Measurements from ENCODE around the gene TAF6.
A peak's percentile ranks its signal among the peaks of the same experiment; 100 is the strongest.
"Not testable (repeated sequence)": the region's sequence is repeated elsewhere in the genome, so short reads cannot be mapped to it uniquely, and the experiment has no call there.

The TAF6 gene

GRCh38 chr7:100152937-100153666 is 33.9 kb upstream of the TAF6 start:
- peak overlapping the region; percentile 93 for H3K27ac ChIP-seq
- DNase-seq (ENCODE audit: low spot score): no peak
- ChIA-PET CTCF (no interaction called here), POLR2A (ENCODE audit: low non-redundant PET) (no interaction called here)
- no peak for TF ChIP-seq CTCF (conservative IDR thresholded peaks at IDR 0.05; ENCODE audit: low read depth)

DNA sequence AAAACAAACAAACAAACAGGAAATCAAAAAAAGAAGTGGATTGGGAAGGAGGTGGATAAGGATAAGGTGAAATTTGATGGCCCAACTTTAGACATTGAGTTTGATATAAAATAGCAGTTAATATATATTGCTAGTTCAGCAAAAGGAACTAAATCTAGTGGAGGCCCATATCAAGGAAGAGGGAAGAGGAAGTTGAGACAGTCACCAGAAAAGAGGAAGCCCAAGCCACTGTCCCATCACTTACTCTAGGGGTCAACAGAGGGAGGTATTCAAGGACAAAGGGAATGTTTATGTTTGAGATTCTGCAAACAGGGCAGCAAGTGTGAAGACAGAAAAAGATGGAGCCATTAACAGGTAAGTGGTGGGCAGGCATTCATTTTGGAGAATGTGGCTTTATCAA is 33.2 kb upstream of the TAF6 start:
- POLR2A ChIA-PET (ENCODE audit: low non-redundant PET): no interaction called here
- TF ChIP-seq CTCF (conservative IDR thresholded peaks at IDR 0.05; ENCODE audit: low read depth): no peak
- CTCF ChIA-PET: no interaction called here
- no peak overlapping the region for H3K27ac ChIP-seq
- no peak for DNase-seq (ENCODE audit: low spot score)

- ChIA-PET POLR2A (ENCODE audit: low non-redundant PET) (interaction anchor here (0.5 to 1.6 kb wide), 7 partner anchors 9 to 46 kb away, joined by 3 to 10 read pairs (median 3); partner anchors contain the start of genes GPC2 and STAG3), CTCF (interaction anchor here (0.6 kb wide), 1 partner anchor 20 kb away, joined by 4 read pairs; no protein-coding TSS in a partner anchor)
- peak; percentile 99 for DNase-seq (ENCODE audit: low spot score)
- H3K27ac ChIP-seq: peak within 1 kb of the TSS; percentile 78
- TF ChIP-seq CTCF (conservative IDR thresholded peaks at IDR 0.05; ENCODE audit: low read depth): no peak
Observed at GRCh38 chr7:100148559-100149328, 29.6 kb upstream of the TAF6 start, which contains the start of gene LAMTOR4. Gene LAMTOR4 (plus strand): TSS chr7:100148918. CDS start chr7:100148973, 55 bp downstream.

DNA sequence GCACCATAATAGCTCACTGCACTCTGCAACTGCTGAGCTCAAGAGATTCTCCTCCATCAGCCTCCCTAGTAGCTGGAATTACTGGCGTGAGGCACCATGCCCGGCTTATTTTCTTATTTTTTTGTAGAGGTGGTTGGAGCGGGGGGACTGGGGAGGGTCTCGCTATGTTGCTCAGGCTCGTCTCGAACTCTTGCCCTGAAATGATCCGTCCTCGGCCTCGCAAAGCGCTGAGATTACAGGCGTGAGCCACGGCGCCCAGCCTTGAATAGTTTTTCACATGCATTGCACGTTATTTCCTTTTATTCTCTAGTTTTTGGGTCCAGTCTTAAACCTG is 29.0 kb upstream of the TAF6 start:
- ChIA-PET POLR2A (ENCODE audit: low non-redundant PET) (interaction anchor here (0.9 to 1.6 kb wide), 4 partner anchors 10 to 29 kb away, joined by 3 to 10 read pairs (median 4); partner anchors contain the start of genes GPC2 and STAG3), CTCF (interaction anchor here (0.6 kb wide), 1 partner anchor 19 kb away, joined by 4 read pairs; no protein-coding TSS in a partner anchor)
- peak overlapping the region; percentile 78 for H3K27ac ChIP-seq
- TF ChIP-seq CTCF (conservative IDR thresholded peaks at IDR 0.05; ENCODE audit: low read depth): no peak
- no peak for DNase-seq (ENCODE audit: low spot score)

DNA sequence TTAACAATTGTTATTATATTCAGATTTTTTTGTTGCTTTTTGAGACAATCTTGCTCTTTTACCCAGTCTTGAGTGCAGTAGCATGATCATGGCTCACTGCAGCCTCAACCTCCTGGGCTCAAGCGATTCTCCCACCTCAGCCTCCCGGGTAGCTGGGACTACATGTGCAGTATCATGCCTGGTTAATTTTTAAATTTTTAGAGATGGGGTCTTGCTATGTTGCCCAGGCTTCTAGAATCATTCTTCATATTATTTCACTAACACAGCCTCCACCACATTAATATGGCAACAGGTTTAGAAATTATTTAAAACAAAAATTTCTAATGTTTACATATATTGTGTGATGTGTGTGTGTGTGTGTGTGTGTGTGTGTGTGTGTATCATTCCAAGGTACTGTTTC is 28.1 kb upstream of the TAF6 start:
- CTCF ChIA-PET: interaction anchor here (0.6 kb wide), 1 partner anchor 312 kb away, joined by 3 read pairs; no protein-coding TSS in a partner anchor
- POLR2A ChIA-PET (ENCODE audit: low non-redundant PET): no interaction called here
- DNase-seq (ENCODE audit: low spot score): no peak
- H3K27ac ChIP-seq: no peak overlapping the region
- TF ChIP-seq CTCF (conservative IDR thresholded peaks at IDR 0.05; ENCODE audit: low read depth): no peak

DNA sequence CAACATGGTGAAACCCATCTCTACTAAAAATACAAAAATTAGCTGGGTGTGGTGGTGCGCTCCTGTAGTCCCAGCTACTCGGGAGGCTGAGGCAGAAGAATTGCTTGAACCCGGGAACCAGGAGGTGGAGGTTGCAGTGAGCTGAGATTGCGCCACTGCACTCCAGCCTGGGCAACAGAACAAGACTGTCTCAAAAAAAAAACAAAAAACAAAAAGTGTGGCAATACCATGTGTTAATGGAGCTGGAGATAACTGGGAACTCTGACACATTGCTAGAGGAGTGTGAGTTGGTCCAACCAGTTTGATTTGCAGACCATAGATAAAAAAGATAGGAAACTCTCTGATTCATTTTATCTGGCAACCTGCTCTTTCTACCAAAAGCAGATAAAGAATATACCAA is 27.2 kb upstream of the TAF6 start:
- not testable (repeated sequence) for DNase-seq (ENCODE audit: low spot score); H3K27ac ChIP-seq
- POLR2A ChIA-PET (ENCODE audit: low non-redundant PET): interaction anchor here (0.7 kb wide), 1 partner anchor 13 kb away, joined by 6 read pairs; no protein-coding TSS in a partner anchor
- CTCF ChIA-PET: interaction anchor here (0.6 to 0.7 kb wide), 2 partner anchors 147 to 651 kb away, joined by 3 to 4 read pairs; no protein-coding TSS in a partner anchor

Measured in RWPE1 (cell line).